GM12878 (cell line): Measurements from ENCODE around the gene MDFIC2. TPM values are rescaled to one million over a fixed set of nuclear protein-coding genes. Genes with fewer than 3 reads are reported as not detected.
A peak's percentile ranks its signal among the peaks of the same experiment; 100 is the strongest.

Source experiments
- ATAC-seq: fragments of 200-7000 bp; cut with Tn5 transposase; 3 replicates; pipeline ENCODE4 v1.9.1; 2020; ENCODE audit warnings: mild to moderate bottlenecking, moderate library complexity
- BruUV-seq: library from RNA; stranded (reverse); fragments of 400-500 nt; replicated peaks from 2 replicates; lab custom pipeline; 2021; lab: Mats Ljungman, UMichigan
- CTCF ChIA-PET: fragments of 300-600 bp; sonication (Branson Sonifier 250); formaldehyde crosslinking; extraction: SDS; loops from one replicate; lab custom pipeline; 2021; ENCODE audit warnings: inconsistent platforms; lab: Yijun Ruan, JAX
- POLR2A ChIA-PET: fragments of 350-600 bp; formaldehyde crosslinking; extraction: SDS; loops from one replicate; lab custom pipeline; 2021; ENCODE audit warnings: inconsistent platforms; lab: Charles Lee
- RAD21 ChIA-PET: fragments of 300-600 bp; sonication (Branson Sonifier 250); formaldehyde crosslinking; loops from one replicate; lab custom pipeline; 2023; ENCODE audit warnings: antibody characterized with exemption; ENCODE audit not compliant: unreplicated experiment; lab: Charles Lee
- SMC1A ChIA-PET: fragments of 300-600 bp; sonication (Branson Sonifier 250); formaldehyde crosslinking; loops from one replicate; lab custom pipeline; 2023; ENCODE audit not compliant: unreplicated experiment, uncharacterized antibody; lab: Charles Lee
- DNase-seq: peaks from one replicate; pipeline ENCODE4 v3.0.0-alpha.2; 2011; ENCODE audit warnings: low read depth, low spot score
- FAIRE-seq: peaks from 3 replicates; lab custom pipeline; 2011; peaks lifted over from hg19 to GRCh38; lab: Jason Lieb, UNC
- H2AFZ ChIP-seq: 2 replicates; pipeline ENCODE4 v1.6.0; 2011; ENCODE audit warnings: low read depth, low read length, control low read depth; ENCODE audit not compliant: control insufficient read depth
- H3K27ac ChIP-seq: 2 replicates; pipeline ENCODE4 v1.5.1; 2011; ENCODE audit warnings: control low read depth; ENCODE audit not compliant: control insufficient read depth, insufficient read depth
- H3K27me3 ChIP-seq, 2 experiments: replicated peaks in 1 of 2; 2 replicates each; pipeline versions ENCODE4 v1.6.0 to v1.6.1; 2011; ENCODE audit warnings: low read length in 1 of 2; ENCODE audit not compliant: control insufficient read depth in 2 of 2, insufficient read depth in 2 of 2
- H3K36me3 ChIP-seq, 2 experiments: 2 replicates each; pipeline ENCODE4 v1.5.1; 2011; ENCODE audit warnings: low read length in 1 of 2; ENCODE audit not compliant: control insufficient read depth in 2 of 2, insufficient read depth in 2 of 2
- H3K4me1 ChIP-seq: 2 replicates; pipeline ENCODE4 v1.6.1; 2011; ENCODE audit warnings: mild to moderate bottlenecking, low read length, moderate library complexity, mixed read lengths; ENCODE audit not compliant: control insufficient read depth, insufficient read depth
- H3K4me2 ChIP-seq: 2 replicates; pipeline ENCODE4 v1.6.0; 2011; ENCODE audit warnings: control low read depth; ENCODE audit not compliant: control insufficient read depth, insufficient read depth
- H3K4me3 ChIP-seq: fragments of 200-600 bp; sonication (generic); 2 replicates; pipeline ENCODE4 v1.5.1; 2016
- H3K79me2 ChIP-seq: 2 replicates; pipeline ENCODE4 v1.6.0; 2011; ENCODE audit warnings: low read length; ENCODE audit not compliant: control insufficient read depth, insufficient read depth
- H3K9ac ChIP-seq: 2 replicates; pipeline ENCODE4 v1.8.0; 2011; ENCODE audit warnings: low read length, control low read depth, mixed read lengths; ENCODE audit not compliant: control insufficient read depth, insufficient read depth
- H3K9me3 ChIP-seq: replicated peaks from 3 replicates; pipeline ENCODE4 v1.5.1; 2011; ENCODE audit warnings: mild to moderate bottlenecking, low read length; ENCODE audit not compliant: control insufficient read depth, insufficient read depth
- H4K20me1 ChIP-seq: 2 replicates; pipeline ENCODE4 v1.6.0; 2011; ENCODE audit not compliant: control insufficient read depth, insufficient read depth
- CBX3 ChIP-seq: fragments of 200-600 bp; sonication (generic); IDR thresholded peaks from 2 replicates; pipeline ENCODE4 v1.6.1; 2016; ENCODE audit warnings: low read depth, borderline replicate concordance
- CBX5 ChIP-seq: sonication (generic); IDR thresholded peaks from 2 replicates; pipeline ENCODE4 v1.6.1; 2016; ENCODE audit warnings: low read depth, moderate library complexity, mild to moderate bottlenecking, inconsistent platforms
- MEF2B ChIP-seq: fragments of 450-650 bp; IDR thresholded peaks from 2 replicates; pipeline ENCODE4 v1.6.1; 2018; ENCODE audit warnings: mild to moderate bottlenecking, moderate library complexity; ENCODE audit not compliant: partially characterized antibody, poor library complexity, severe bottlenecking
- SPI1 ChIP-seq: IDR thresholded peaks from 2 replicates; pipeline ENCODE4 v1.6.1; 2011; ENCODE audit warnings: low read depth, mild to moderate bottlenecking, low read length, moderate library complexity, borderline replicate concordance; ENCODE audit not compliant: insufficient read depth
- SREBF1 ChIP-seq: IDR thresholded peaks from 2 replicates; pipeline ENCODE4 v1.6.1; 2012; ENCODE audit warnings: mild to moderate bottlenecking, low read length
- TCF7 ChIP-seq: IDR thresholded peaks from 2 replicates; pipeline ENCODE4 v1.6.1; 2014; ENCODE audit warnings: antibody characterized with exemption, borderline replicate concordance
- ZNF622 ChIP-seq: fragments of 450-650 bp; IDR thresholded peaks from 2 replicates; pipeline ENCODE4 v1.6.1; 2017; ENCODE audit warnings: mild to moderate bottlenecking, inconsistent platforms
- WGBS: methylation state at CpG from one replicate; pipeline ENCODE4 v1.1.6; 2016; ENCODE audit warnings: low lambda C conversion rate; ENCODE audit not compliant: insufficient replicate concordance, insufficient coverage; ENCODE audit errors: missing lambda C conversion rate; 5-methylcytosine and 5-hydroxymethylcytosine counted together
- in situ Hi-C: fragments of 300-500 bp; cut with MboI; formaldehyde crosslinking; loops from 9 replicates; pipeline ENCODE4 v1.14.3; 2018; ENCODE audit warnings: mixed read lengths
- intact Hi-C: fragments of 100-400 bp; cut with micrococcal nuclease; formaldehyde crosslinking; loops from one replicate; pipeline ENCODE4 v1.14.2; 2022; ENCODE audit not compliant: unreplicated experiment
- polyA plus RNA-seq, 11 experiments: library from polyadenylated mRNA; depleted of rRNA in 4 of 11; unstranded in 6 of 11; stranded (reverse) in 5 of 11; fragments of >200 nt; fragmentation: Nextera tagmentation in 4 of 11; fragmentation: Illumina TruSeq in 1 of 11; extraction: Ambion mirVana in 4 of 11; extraction: Trizol in 1 of 11; gene quantifications; 1 replicate in 1 of 11; 2 replicates in 10 of 11; pipeline versions ENCODE4 v1.2.1 to v1.2.3, GENCODE V29; 2011 to 2016; ENCODE audit warnings: inconsistent platforms in 2 of 11, missing spikeins in 2 of 11, low read depth in 1 of 11
- total RNA-seq, 4 experiments: library from RNA; depleted of rRNA in 3 of 4; stranded (reverse); fragments of >200 nt in 3 of 4; fragmentation: Illumina TruSeq in 1 of 4; extraction: Trizol in 1 of 4; gene quantifications; 2 replicates each; pipeline versions ENCODE4 v1.2.1 to v1.2.3, GENCODE V29; 2013 to 2021

The MDFIC2 gene
- total and polyA plus RNA-seq, 10 of the 15 experiments (the other 5 are each of a cell fraction or from before 2014, with no cell fraction given), result not detected

DNA sequence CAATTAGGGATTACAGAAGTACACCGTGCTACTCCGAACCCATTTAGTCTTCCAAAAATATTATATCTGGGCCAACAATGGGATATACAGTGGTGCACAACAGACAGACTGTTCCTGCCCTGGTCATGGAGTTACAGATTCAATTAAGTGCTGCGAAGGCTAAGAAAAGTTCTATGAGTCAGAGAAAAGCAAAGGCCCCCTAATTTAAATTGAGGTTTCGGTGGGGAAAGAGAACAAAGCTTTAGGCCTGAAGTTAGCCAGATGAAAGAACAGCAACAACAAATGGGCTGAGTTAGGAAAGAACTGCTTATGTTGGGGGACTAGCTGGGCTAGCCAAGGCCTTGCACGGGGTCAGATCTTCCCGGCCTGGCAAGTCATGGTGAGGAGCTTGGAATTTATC, 131.8 kb downstream of the MDFIC2 start (continued):
- TF ChIP-seq CBX3, result no peak
- TF ChIP-seq CBX5, result no peak
- no peak for TF ChIP-seq SREBF1
- TF ChIP-seq TCF7, result 0 out of 2 replicates have a peak, but pooled peaks have one; percentile 27
- TF ChIP-seq ZNF622, result no peak

DNA sequence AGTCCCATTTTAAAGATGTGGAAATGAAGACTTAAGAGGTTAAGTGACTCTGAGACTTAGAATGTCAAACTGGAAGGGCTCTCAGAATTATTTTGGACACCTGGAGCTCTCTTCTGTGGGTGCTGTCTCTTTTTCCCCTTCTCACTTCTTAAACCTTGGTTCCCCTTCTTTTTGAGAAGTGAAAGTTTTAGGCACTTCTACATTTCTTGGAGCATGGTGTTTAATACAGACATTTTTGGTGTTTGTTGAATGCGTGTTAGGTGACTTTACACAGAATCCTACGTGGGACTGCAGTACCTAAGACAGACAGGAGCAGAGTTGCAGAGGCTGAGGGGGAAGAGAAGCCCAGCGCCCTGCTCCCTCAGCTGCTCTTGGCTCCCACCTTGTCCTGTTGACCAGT, 133.3 kb downstream of the MDFIC2 start:
- Histone ChIP-seq H3K9ac (no peak overlapping the region), H3K27me3 (no peaks in the 10 kb centered on the region), H4K20me1 (no peaks in the 10 kb centered on the region), H3K4me1 (peaks cover 19% of the 10 kb centered on the region), H3K36me3 (no peaks in the 10 kb centered on the region), H3K9me3 (no peaks in the 10 kb centered on the region), H2AFZ (no peak overlapping the region; the same call in 1 of the 2 replicates), H3K4me3 (no peak overlapping the region), H3K27ac (no peak overlapping the region), H3K79me2 (no peaks in the 10 kb centered on the region), H3K4me2 (peak overlapping the region; percentile 7; the same call in 1 of the 2 replicates)
- FAIRE-seq (no peak), ATAC-seq (peak; percentile 34), DNase-seq (peak; percentile 13)
- RAD21 ChIA-PET, result no interaction called here
- in situ Hi-C loops, result no loop called here
- POLR2A ChIA-PET, result no interaction called here
- 2% methylated on average over 3 of the region's 3 CpGs for WGBS
- intact Hi-C loops, result no loop called here
- CTCF ChIA-PET, result interaction anchor here (0.9 kb wide), 1 partner anchor 10 kb away, joined by 3 read pairs; no protein-coding TSS in a partner anchor
- no peak for TF ChIP-seq MEF2B
- peak; percentile 65 for TF ChIP-seq SPI1
- SMC1A ChIA-PET, result no interaction called here
- no TSS peak for BruUV-seq
